ENCODE results near the gene JAG1.

The JAG1 gene

DNA sequence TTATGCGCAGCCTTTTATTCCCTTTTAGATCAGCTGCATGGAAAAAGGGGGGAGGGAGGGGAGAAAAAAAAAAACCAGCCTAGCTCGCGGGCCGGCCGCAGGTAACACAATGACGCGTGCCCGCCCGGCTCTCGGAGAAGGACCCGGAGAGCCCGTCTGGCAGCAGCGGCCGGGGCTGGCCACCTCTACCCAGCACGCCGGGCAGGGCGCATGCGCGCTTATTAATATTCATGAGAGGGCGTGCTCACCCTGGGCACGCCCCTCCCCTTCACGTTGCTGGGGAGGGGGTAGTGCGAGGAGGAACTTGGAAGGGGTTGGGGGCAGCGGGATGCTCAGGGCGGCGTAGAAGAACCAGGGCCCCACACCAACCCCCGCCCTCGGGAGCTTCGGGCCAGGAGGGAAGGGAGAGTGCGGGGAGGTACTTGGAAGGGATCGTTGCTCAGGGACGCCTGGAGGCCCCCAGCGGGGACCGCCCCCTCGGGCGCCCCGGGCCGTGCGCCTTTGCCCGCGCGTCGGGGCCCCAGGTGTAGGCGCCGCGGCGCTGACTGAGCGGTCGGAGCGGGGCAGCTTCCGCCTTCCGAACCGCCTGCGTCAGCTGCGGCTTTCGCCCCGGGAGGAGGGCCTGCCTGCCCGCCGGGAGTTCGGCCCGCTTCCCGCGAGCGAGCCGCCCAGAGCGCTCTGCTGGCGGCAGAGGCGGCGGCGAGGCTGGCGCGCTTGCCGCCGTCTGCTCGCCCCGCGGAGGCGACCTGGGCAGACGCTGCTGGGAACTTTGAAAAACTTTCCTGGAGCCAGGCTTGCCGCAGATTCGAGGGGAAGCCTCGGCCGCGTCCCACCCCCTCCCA, at the start of gene JAG1:
TSS of gene JAG1 (minus strand) at position 158 of the 842 bp plus-strand sequence. CDS start 469 bp downstream, outside the sequence.
- DNase-seq = peak; percentile 93

GRCh38 chr20:10721976-10722375, 48.2 kb upstream of the JAG1 start:
- no peak for DNase-seq

GRCh38 chr20:10721137-10721896, 47.5 kb upstream of the JAG1 start:
- no peak for DNase-seq

DNA sequence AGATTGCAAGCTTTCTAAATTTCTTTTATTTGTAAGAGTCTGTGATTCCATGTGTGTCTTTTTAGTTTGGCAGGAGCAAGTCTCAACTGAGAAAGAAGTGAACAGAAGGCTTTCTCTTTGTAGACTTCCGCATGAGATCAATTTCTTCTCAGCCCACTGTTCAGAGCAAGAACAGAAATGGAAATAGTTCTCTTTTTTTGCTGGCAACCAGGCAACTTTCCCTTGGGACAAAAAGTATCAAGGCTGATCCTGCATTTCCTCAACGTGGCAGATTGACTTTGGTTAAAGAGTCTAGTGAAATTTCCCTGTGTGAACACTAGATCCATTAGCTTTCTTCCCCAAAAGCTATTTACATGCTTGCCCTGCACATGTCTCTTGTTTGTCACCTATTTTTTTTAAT, 46.8 kb upstream of the JAG1 start:
- no peak for DNase-seq

DNA sequence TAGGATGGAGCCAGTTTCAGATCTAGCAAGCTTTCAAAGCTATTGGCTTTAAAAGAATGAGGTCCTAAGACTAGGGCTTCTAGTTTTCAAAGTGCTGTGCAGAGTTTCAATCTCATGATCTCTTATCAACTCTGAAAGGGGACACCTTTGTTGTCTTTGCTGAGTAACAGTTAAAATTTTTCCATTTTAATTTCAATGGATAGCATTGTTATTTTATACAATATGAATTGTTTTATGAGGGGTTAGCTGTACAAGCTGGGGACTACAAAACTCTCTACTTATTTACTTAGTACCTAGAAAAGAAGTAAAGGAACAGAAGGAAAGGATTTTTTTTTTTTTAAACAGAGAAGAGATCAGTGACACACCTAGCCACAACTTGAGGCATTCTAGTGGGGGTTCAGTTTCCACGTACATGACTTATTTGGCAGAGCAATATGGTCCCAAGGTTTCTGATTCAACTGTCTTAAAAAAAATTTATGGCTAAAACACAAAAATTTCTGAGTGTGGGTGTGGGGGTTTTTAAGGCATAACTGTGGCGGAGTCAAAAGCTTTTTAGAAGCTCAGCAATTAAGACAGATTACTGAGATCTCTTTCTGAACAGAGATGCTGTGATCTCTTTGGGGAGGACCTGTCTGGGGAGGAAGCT, 46.1 kb upstream of the JAG1 start:
- DNase-seq = no peak

- no peak for DNase-seq
Measured at GRCh38 chr20:10718661-10719060, 44.9 kb upstream of the JAG1 start.

DNA sequence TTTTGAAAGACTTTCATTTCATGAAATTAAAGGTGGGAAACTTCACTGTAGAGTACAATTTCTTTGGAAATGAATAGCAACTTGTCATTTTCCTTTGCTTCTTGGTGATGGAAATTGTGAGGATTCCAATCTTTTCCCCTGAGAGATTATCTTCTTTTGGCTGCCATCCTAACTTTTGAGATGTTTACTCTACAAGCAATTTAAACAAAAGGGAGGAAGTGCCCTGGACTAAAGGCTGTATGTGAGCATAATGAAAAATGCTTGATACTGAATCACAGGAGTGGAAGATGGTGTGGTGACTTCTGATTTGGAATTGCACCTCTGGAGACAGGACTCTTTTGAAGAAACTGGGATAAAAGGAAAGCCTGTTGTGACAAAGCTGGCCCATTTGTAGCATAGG, 43.1 kb upstream of the JAG1 start:
- peak; percentile 47 for DNase-seq

- DNase-seq = no peak
Measured at GRCh38 chr20:10715035-10715434, 41.2 kb upstream of the JAG1 start.

- no peak for DNase-seq
Measured at GRCh38 chr20:10714236-10714975, 40.6 kb upstream of the JAG1 start.

- no peak for DNase-seq
Measured at GRCh38 chr20:10713161-10713560, 39.4 kb upstream of the JAG1 start.

DNA sequence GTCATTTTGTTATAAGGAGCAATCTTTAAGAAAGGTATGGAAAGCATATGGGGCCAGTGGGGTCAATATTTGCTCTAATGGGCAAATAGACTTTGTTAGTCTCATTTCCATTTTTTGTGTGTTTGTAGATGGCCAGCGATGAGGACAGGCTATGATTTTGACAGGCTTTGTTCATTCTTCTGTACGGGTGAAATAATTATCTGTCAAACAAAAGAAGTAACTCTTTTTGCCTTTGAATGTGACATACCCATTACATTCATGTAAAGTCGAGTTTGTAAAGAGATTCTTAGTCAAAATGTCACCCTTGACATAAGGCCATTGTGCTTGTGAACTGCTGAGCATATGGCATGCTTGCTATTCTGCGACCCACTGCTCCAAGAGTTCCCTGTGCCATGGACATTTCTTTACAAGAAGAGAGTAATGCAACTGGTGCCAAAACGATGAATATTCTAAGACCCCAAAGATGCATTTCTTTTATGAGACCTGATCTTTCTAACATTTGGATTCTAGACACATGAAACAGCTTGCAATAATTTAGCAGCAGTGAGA, 38.2 kb upstream of the JAG1 start:
- no peak for DNase-seq

DNA sequence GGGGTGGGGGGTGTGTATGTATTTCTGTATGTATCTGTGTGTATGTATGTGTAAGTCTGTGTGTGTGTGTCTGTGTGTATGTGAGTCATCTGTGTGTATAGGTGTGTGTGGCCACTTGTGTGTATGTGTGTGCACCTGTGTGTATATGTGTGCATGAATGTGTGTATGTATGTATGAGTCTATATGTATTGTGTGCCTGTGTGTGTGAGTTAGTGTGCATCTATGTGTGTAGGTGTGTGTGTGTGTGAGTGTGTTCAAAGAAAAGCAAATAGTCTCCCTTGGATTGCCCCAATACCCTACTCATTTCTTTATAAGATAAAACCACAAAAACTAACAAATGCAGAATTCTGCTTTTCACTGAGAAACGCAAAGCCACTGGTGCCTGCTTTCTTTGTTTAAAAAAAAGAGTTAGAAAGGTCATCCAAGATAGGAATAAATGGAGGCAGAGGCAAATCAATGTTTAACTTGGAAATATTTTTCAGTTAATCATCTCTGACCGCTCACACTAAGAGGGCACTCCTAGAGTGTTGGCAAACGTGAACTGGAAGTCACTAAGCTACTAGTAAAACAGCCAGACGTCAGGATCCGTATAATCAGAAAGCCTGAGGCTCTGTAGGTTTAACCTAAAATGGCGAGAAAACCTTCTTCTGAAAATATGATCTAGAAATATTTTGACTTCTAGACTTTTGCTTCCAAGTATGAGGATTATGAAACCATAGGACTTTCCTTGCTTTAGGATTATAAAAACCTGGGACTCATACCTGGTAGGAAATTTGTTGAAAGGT, 37.4 kb upstream of the JAG1 start:
- no peak for DNase-seq

- no peak for DNase-seq
Measured at GRCh38 chr20:10709916-10710315, 36.1 kb upstream of the JAG1 start.

GRCh38 chr20:10708351-10709185, 34.8 kb upstream of the JAG1 start:
- no peak for DNase-seq

GRCh38 chr20:10707791-10708190, 34.0 kb upstream of the JAG1 start:
- no peak for DNase-seq

DNA sequence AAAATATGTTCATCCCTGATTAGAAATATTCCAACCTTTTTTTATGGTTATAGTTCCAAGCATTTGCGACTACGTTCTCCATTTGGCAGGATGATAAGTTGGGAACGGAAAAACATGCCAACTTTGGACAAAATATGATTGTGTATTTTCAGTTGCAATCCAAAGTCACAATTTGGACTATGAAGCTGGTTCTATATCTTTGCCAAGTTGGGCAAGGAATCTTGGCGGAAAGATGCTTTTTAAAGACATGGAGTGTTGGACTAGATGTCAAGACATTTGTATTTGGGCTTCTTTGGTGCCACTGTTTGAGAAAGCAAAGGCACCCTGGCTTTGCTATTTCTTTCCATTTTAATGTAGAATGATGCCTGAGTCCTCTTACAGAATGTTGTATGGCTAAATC, 33.3 kb upstream of the JAG1 start:
- DNase-seq = no peak

GRCh38 chr20:10706460-10706811, 32.6 kb upstream of the JAG1 start:
- DNase-seq = no peak

- DNase-seq = no peak
Measured at GRCh38 chr20:10705801-10706459, 32.1 kb upstream of the JAG1 start.

GRCh38 chr20:10701607-10702006, 27.8 kb upstream of the JAG1 start:
- DNase-seq = no peak

DNA sequence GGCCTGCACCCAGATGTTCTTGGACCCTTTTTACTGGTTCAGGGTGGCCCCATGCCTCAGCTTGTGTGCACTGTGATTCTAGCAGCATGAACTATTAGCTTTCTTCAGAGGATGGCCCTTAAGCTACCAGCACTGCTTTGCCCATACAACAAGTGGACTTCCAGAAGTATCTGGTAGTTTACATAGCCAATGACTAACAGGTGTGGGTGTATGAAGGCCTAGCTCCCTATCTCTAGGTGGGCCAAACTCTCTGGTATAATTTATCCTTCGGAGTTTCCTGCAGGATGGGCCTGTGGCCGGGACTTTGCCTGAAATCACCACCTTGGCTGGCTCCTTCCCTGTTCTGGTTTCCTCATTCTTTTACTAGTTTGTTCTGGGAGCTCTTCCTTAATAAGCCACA, 26.1 kb upstream of the JAG1 start:
- DNase-seq = no peak
